A549 (cell line): ENCODE results near the gene ANKRD27. TPM values are rescaled to one million over a fixed set of nuclear protein-coding genes. Genes with fewer than 3 reads are reported as not detected.
A peak's percentile ranks its signal among the peaks of the same experiment; 100 is the strongest.
"Not testable (repeated sequence)": the region's sequence is repeated elsewhere in the genome, so short reads cannot be mapped to it uniquely, and the experiment has no call there.

Source experiments
- ATAC-seq, 2 experiments: fragments of 200-7000 bp in 1 of 2; fragments of >200 bp in 1 of 2; cut with Nextera tagmentation in 1 of 2; cut with Tn5 transposase in 1 of 2; 3 replicates each; pipeline versions ENCODE4 v1.8.0 to v1.9.1; 2018 to 2020; ENCODE audit warnings: mild to moderate bottlenecking in 1 of 2, moderate library complexity in 1 of 2
- CTCF ChIA-PET: fragments of 300-600 bp; sonication (Branson Sonifier 250); formaldehyde crosslinking; extraction: SDS; loops from one replicate; lab custom pipeline; 2021; ENCODE audit warnings: antibody characterized with exemption, inconsistent platforms; lab: Yijun Ruan, JAX
- POLR2A ChIA-PET: fragments of 350-600 bp; formaldehyde crosslinking; extraction: SDS; loops from one replicate; lab custom pipeline; 2021; ENCODE audit warnings: antibody characterized with exemption, inconsistent platforms; lab: Yijun Ruan, JAX
- DNase-seq, 2 experiments: peaks; one replicate each; pipeline versions ENCODE4 v3.0.0 to v3.0.0-alpha.2; 2011 to 2016; ENCODE audit warnings: low read depth in 1 of 2, low spot score in 1 of 2
- FAIRE-seq: peaks from 2 replicates; lab custom pipeline; 2011; peaks lifted over from hg19 to GRCh38; lab: Jason Lieb, UNC
- H3K27ac ChIP-seq, 2 experiments: fragments of >200 bp; sonication (Bioruptor Twin); formaldehyde crosslinking; 3 replicates each; pipeline ENCODE4 v1.5.1; 2016 to 2017
- H3K4me1 ChIP-seq: fragments of >200 bp; sonication (Bioruptor Twin); formaldehyde crosslinking; 3 replicates; pipeline ENCODE4 v1.6.1; 2016
- H3K4me2 ChIP-seq: fragments of >200 bp; sonication (Bioruptor Twin); formaldehyde crosslinking; 3 replicates; pipeline ENCODE4 v1.6.1; 2016
- H3K4me3 ChIP-seq: fragments of >200 bp; sonication (Bioruptor Twin); formaldehyde crosslinking; 3 replicates; pipeline ENCODE4 v1.5.1; 2016
- H3K9me3 ChIP-seq: fragments of >200 bp; sonication (Bioruptor Twin); formaldehyde crosslinking; 3 replicates; pipeline ENCODE4 v1.6.1; 2016
- BHLHE40 ChIP-seq: IDR thresholded peaks from 2 replicates; pipeline ENCODE4 v1.6.1; 2012; ENCODE audit warnings: low read depth, low read length, inconsistent platforms
- CBX2 ChIP-seq: fragments of 200-600 bp; sonication (generic); IDR thresholded peaks from 2 replicates; pipeline ENCODE4 v1.6.1; 2016; ENCODE audit warnings: low read depth, mild to moderate bottlenecking, borderline replicate concordance
- CBX8 ChIP-seq: fragments of 200-600 bp; sonication (generic); IDR thresholded peaks from 2 replicates; pipeline ENCODE4 v1.6.1; 2016
- GATA3 ChIP-seq: IDR thresholded peaks from 2 replicates; pipeline ENCODE4 v1.6.1; 2012; ENCODE audit warnings: borderline replicate concordance
- HEYL ChIP-seq: fragments of 250-450 bp; sonication (Bioruptor Pico); IDR thresholded peaks from 2 replicates; pipeline ENCODE4 v1.8.0; 2021; ENCODE audit warnings: mild to moderate bottlenecking, moderate library complexity
- HOXA7 ChIP-seq: fragments of 250-450 bp; sonication (Bioruptor Pico); IDR thresholded peaks from 2 replicates; pipeline ENCODE4 v1.5.0; 2020; ENCODE audit warnings: mild to moderate bottlenecking, moderate library complexity
- JUNB ChIP-seq: fragments of >200 bp; sonication (Bioruptor Twin); formaldehyde crosslinking; IDR thresholded peaks from 2 replicates; pipeline ENCODE4 v1.6.1; 2016
- KDM5A ChIP-seq: fragments of 200-600 bp; sonication (generic); IDR thresholded peaks from 2 replicates; pipeline ENCODE4 v1.6.1; 2016; ENCODE audit warnings: antibody characterized with exemption, mild to moderate bottlenecking
- MYC ChIP-seq: IDR thresholded peaks from 2 replicates; pipeline ENCODE4 v1.6.1; 2012; ENCODE audit warnings: mild to moderate bottlenecking, inconsistent platforms, low read length, improper control_type of control experiment, borderline replicate concordance
- NPAS2 ChIP-seq: fragments of 250-450 bp; sonication (Bioruptor Pico); IDR thresholded peaks from 2 replicates; pipeline ENCODE4 v1.8.0; 2022; ENCODE audit warnings: mild to moderate bottlenecking, moderate library complexity, borderline replicate concordance
- POLR2A ChIP-seq: IDR thresholded peaks from 2 replicates; pipeline ENCODE4 v1.6.1; 2012; ENCODE audit warnings: mild to moderate bottlenecking, low read length
- SREBF2 ChIP-seq: fragments of 450-650 bp; IDR thresholded peaks from 2 replicates; pipeline ENCODE4 v1.6.1; 2014; ENCODE audit warnings: mild to moderate bottlenecking, moderate library complexity
- ZSCAN20 ChIP-seq: fragments of 250-450 bp; sonication (Bioruptor Pico); IDR thresholded peaks from 2 replicates; pipeline ENCODE4 v1.8.0; 2022; ENCODE audit warnings: mild to moderate bottlenecking, moderate library complexity
- WGBS: methylation state at CpG from one replicate; pipeline ENCODE4 v1.1.6; 2017; ENCODE audit errors: missing lambda C conversion rate; 5-methylcytosine and 5-hydroxymethylcytosine counted together
- polyA plus RNA-seq, 4 experiments: library from polyadenylated mRNA; depleted of rRNA in 3 of 4; stranded (reverse); fragments of >200 nt; fragmentation: RNase III in 1 of 4; extraction: RNeasy Plus Mini Kit Qiagen cat#74134 plus additional on column Dnase treatment in 1 of 4; gene quantifications; 2 replicates in 3 of 4; 3 replicates in 1 of 4; pipeline ENCODE4 v1.2.3, GENCODE V29; 2011 to 2017
- TF ChIP-seq, protein P1 (sequence below): fragments of 200-600 bp; sonication (generic); IDR thresholded peaks from 2 replicates; pipeline ENCODE4 v1.6.1; 2016; ENCODE audit warnings: antibody characterized with exemption, mild to moderate bottlenecking, moderate library complexity
- TF ChIP-seq, protein P2 (sequence below): fragments of 250-450 bp; sonication (Bioruptor Pico); IDR thresholded peaks from 2 replicates; pipeline ENCODE4 v1.5.0; 2020; ENCODE audit warnings: low read depth, mild to moderate bottlenecking, moderate library complexity
- TF ChIP-seq, protein P3 (sequence below): fragments of >200 bp; sonication (Bioruptor Twin); formaldehyde crosslinking; IDR thresholded peaks from 3 replicates; pipeline ENCODE4 v1.5.1; 2016
- TF ChIP-seq, protein P4 (sequence below): IDR thresholded peaks from 2 replicates; pipeline ENCODE4 v1.6.1; 2012
- TF ChIP-seq, protein P5 (sequence below): IDR thresholded peaks from 2 replicates; pipeline ENCODE4 v1.6.1; 2012; ENCODE audit warnings: low read depth, borderline replicate concordance
- TF ChIP-seq, protein P6 (sequence below): IDR thresholded peaks from 2 replicates; pipeline ENCODE4 v1.6.1; 2012
- TF ChIP-seq, protein P7 (sequence below): fragments of >200 bp; sonication (Bioruptor Twin); formaldehyde crosslinking; IDR thresholded peaks from 2 replicates; pipeline ENCODE4 v1.6.1; 2016

The ANKRD27 gene
- polyA plus RNA-seq, 2 of the 4 experiments (the other 2 are of a cell fraction): 23.1 to 60.8 TPM

DNA sequence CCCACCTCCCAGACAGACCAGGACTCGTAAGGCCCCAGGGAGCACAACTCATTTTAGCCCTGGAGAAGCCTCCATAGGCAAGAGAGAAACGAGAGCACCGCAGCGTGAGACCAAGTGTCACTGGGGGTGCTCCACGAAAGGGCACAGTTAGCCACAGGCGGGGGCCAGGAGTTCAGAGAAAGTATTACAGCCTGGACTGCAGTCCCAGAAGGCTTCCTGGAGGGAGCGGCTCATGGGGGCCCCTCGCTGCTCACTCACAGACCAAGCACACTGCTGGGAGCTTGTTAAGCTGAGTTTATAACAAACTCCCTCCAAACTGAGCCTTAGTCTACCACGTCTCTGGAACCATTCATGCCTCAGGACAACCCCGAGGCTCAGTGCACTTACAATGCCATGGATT, 16.5 kb downstream of the ANKRD27 start (continued):
- TF ChIP-seq, protein P1, sequence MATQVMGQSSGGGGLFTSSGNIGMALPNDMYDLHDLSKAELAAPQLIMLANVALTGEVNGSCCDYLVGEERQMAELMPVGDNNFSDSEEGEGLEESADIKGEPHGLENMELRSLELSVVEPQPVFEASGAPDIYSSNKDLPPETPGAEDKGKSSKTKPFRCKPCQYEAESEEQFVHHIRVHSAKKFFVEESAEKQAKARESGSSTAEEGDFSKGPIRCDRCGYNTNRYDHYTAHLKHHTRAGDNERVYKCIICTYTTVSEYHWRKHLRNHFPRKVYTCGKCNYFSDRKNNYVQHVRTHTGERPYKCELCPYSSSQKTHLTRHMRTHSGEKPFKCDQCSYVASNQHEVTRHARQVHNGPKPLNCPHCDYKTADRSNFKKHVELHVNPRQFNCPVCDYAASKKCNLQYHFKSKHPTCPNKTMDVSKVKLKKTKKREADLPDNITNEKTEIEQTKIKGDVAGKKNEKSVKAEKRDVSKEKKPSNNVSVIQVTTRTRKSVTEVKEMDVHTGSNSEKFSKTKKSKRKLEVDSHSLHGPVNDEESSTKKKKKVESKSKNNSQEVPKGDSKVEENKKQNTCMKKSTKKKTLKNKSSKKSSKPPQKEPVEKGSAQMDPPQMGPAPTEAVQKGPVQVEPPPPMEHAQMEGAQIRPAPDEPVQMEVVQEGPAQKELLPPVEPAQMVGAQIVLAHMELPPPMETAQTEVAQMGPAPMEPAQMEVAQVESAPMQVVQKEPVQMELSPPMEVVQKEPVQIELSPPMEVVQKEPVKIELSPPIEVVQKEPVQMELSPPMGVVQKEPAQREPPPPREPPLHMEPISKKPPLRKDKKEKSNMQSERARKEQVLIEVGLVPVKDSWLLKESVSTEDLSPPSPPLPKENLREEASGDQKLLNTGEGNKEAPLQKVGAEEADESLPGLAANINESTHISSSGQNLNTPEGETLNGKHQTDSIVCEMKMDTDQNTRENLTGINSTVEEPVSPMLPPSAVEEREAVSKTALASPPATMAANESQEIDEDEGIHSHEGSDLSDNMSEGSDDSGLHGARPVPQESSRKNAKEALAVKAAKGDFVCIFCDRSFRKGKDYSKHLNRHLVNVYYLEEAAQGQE: no peak
- TF ChIP-seq POLR2A (no peak), BHLHE40 (no peak), GATA3 (no peak)
- TF ChIP-seq, protein P2, sequence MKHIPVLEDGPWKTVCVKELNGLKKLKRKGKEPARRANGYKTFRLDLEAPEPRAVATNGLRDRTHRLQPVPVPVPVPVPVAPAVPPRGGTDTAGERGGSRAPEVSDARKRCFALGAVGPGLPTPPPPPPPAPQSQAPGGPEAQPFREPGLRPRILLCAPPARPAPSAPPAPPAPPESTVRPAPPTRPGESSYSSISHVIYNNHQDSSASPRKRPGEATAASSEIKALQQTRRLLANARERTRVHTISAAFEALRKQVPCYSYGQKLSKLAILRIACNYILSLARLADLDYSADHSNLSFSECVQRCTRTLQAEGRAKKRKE (CRISPR knock-in tag): no peak

DNA sequence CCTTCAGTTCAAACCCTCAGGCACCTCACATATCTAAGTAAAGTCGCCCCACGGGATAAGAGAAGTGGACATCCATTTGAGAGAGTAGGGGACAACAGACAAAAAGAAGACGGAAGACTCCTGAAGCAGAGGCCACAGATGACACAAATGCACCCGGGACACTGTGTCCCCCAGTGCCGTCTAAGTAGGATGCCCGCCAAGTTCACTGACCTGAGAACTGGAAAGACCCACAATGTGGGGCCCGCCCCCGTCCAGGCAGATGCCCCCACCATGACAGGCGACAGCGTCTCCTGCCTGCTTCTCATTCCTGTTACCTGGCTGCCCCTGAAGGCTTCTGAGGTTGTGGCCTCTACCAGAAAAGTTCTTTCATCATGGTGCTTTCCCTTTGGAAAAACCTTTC, 16.9 kb downstream of the ANKRD27 start:
- POLR2A ChIA-PET: no interaction called here
- 91% methylated on average over 10 of the region's 10 CpGs for WGBS
- TF ChIP-seq, protein P3, sequence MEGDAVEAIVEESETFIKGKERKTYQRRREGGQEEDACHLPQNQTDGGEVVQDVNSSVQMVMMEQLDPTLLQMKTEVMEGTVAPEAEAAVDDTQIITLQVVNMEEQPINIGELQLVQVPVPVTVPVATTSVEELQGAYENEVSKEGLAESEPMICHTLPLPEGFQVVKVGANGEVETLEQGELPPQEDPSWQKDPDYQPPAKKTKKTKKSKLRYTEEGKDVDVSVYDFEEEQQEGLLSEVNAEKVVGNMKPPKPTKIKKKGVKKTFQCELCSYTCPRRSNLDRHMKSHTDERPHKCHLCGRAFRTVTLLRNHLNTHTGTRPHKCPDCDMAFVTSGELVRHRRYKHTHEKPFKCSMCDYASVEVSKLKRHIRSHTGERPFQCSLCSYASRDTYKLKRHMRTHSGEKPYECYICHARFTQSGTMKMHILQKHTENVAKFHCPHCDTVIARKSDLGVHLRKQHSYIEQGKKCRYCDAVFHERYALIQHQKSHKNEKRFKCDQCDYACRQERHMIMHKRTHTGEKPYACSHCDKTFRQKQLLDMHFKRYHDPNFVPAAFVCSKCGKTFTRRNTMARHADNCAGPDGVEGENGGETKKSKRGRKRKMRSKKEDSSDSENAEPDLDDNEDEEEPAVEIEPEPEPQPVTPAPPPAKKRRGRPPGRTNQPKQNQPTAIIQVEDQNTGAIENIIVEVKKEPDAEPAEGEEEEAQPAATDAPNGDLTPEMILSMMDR: no peak
- no peak for TF ChIP-seq KDM5A
- no peak overlapping the region for H3K27ac ChIP-seq
- no peaks in the 10 kb centered on the region for H3K9me3 ChIP-seq
- no peak for ATAC-seq
- no peaks in the 10 kb centered on the region for H3K4me1 ChIP-seq
- no peak overlapping the region for H3K4me2 ChIP-seq
- DNase-seq: no peak
- FAIRE-seq: no peak
- CTCF ChIA-PET: no interaction called here
- no peak overlapping the region for H3K4me3 ChIP-seq

DNA sequence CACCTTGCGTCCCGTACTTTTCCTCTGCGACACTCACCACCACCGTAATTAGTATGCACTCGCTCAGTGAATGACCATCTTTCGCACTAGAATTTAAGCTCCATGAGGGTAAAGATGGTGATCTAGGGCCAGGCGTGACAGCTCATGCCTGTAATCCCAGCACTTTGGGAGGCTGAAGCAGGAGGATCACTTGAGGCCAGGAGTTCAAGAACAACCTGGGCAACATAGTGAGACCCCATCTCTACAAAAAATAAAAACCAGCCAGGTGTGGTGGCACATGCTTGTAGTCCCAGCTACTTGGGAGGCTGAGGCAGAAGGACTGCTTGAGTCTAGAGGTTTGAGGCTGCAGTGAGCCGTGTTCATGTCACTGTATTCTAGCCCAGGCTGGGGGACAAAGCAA, 18.6 kb downstream of the ANKRD27 start:
- not testable (repeated sequence) for ATAC-seq, DNase-seq, FAIRE-seq, H3K27ac ChIP-seq, H3K4me3 ChIP-seq, H3K9me3 ChIP-seq, H3K4me1 ChIP-seq, H3K4me2 ChIP-seq
- POLR2A ChIA-PET: interaction anchor here (0.6 kb wide), 1 partner anchor 75 kb away, joined by 3 read pairs; the partner anchor contains the start of gene PDCD5
- 0 out of 2 replicates have a peak, but pooled peaks have one; percentile 13 for TF ChIP-seq POLR2A
- WGBS: 95% methylated on average over 8 of the region's 8 CpGs
- CTCF ChIA-PET: interaction anchor here (0.6 to 1.9 kb wide), 9 partner anchors 9 to 1856 kb away, joined by 3 to 10 read pairs (median 3); partner anchors contain the start of genes ANKRD27 and RGS9BP

DNA sequence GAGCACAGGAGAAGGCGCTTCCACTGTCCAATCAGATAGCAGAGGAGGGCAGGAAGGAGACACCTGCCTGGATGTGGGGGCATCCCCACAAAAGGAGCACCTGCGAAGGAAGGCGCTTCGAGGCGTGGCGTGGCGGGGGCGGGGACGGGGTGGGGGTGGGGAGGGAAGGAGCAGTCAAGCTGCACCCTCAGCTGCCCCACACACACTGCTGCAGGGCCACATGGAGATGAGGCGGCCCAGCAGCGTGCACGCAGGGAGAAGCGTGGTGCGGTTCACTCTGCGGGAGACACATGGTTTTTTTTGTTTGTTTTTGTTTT, 21.4 kb downstream of the ANKRD27 start:
- H3K27ac ChIP-seq: no peak overlapping the region
- ATAC-seq (no peak), FAIRE-seq (no peak), DNase-seq (no peak)
- WGBS: 92% methylated on average over 15 of the region's 15 CpGs
- ChIA-PET CTCF (no interaction called here), POLR2A (no interaction called here)
- TF ChIP-seq MYC (no peak), HOXA7 (no peak), KDM5A (no peak), CBX8 (no peak), HEYL (no peak), JUNB (no peak), SREBF2 (no peak), NPAS2 (no peak), ZSCAN20 (CRISPR knock-in tag) (no peak), CBX2 (no peak)
- TF ChIP-seq, protein P4, sequence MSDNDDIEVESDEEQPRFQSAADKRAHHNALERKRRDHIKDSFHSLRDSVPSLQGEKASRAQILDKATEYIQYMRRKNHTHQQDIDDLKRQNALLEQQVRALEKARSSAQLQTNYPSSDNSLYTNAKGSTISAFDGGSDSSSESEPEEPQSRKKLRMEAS: no peak
- TF ChIP-seq, protein P5, sequence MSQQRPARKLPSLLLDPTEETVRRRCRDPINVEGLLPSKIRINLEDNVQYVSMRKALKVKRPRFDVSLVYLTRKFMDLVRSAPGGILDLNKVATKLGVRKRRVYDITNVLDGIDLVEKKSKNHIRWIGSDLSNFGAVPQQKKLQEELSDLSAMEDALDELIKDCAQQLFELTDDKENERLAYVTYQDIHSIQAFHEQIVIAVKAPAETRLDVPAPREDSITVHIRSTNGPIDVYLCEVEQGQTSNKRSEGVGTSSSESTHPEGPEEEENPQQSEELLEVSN: no peak
- TF ChIP-seq, protein P6, sequence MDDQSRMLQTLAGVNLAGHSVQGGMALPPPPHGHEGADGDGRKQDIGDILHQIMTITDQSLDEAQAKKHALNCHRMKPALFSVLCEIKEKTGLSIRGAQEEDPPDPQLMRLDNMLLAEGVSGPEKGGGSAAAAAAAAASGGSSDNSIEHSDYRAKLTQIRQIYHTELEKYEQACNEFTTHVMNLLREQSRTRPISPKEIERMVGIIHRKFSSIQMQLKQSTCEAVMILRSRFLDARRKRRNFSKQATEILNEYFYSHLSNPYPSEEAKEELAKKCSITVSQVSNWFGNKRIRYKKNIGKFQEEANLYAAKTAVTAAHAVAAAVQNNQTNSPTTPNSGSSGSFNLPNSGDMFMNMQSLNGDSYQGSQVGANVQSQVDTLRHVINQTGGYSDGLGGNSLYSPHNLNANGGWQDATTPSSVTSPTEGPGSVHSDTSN: no peak
- TF ChIP-seq, protein P7, sequence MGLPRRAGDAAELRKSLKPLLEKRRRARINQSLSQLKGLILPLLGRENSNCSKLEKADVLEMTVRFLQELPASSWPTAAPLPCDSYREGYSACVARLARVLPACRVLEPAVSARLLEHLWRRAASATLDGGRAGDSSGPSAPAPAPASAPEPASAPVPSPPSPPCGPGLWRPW: no peak
- no peaks in the 10 kb centered on the region for H3K4me1 ChIP-seq
- no peaks in the 10 kb centered on the region for H3K9me3 ChIP-seq
- H3K4me3 ChIP-seq: no peak overlapping the region
- H3K4me2 ChIP-seq: no peak overlapping the region
